HepG2 (cell line): ENCODE measurements around the gene MYLK3. TPM values are rescaled to one million over a fixed set of nuclear protein-coding genes. Genes with fewer than 3 reads are reported as not detected.
A peak's percentile ranks its signal among the peaks of the same experiment; 100 is the strongest.

Experiments used
- CBX2 ChIP-seq, 2 experiments: fragments of 200-600 bp in 1 of 2; sonication (generic); formaldehyde crosslinking in 1 of 2; IDR thresholded peaks; 2 replicates each; pipeline versions ENCODE4 v1.7.0 to v1.8.1; 2018 to 2022; ENCODE audit warnings: low read depth in 2 of 2, low read length in 1 of 2, mild to moderate bottlenecking in 1 of 2, missing genetic modification reagents in 1 of 2
- E2F2 ChIP-seq: sonication (generic); formaldehyde crosslinking; IDR thresholded peaks from 2 replicates; pipeline ENCODE4 v1.4.0; 2020; ENCODE audit warnings: missing genetic modification reagents, borderline replicate concordance
- ELK4 ChIP-seq: sonication (generic); formaldehyde crosslinking; IDR thresholded peaks from 2 replicates; pipeline ENCODE4 v1.9.0; 2021; ENCODE audit warnings: missing genetic modification reagents, borderline replicate concordance
- FIP1L1 ChIP-seq: fragments of 200-400 bp; formaldehyde crosslinking; IDR thresholded peaks from 2 replicates; pipeline ENCODE4 v1.6.1; 2018; ENCODE audit warnings: low read depth, mild to moderate bottlenecking, low read length, moderate library complexity, borderline replicate concordance; ENCODE audit not compliant: insufficient read depth
- FOXA3 ChIP-seq: IDR thresholded peaks from 2 replicates; pipeline ENCODE4 v1.6.1; 2016; ENCODE audit warnings: missing genetic modification reagents, missing compliant biosample characterization
- HOMEZ ChIP-seq: IDR thresholded peaks from 2 replicates; pipeline ENCODE4 v1.6.1; 2016; ENCODE audit warnings: low read depth
- KAT7 ChIP-seq: IDR thresholded peaks from 2 replicates; pipeline ENCODE4 v1.6.1; 2018; ENCODE audit warnings: borderline replicate concordance, missing compliant biosample characterization
- NR2F6 ChIP-seq, 2 experiments: IDR thresholded peaks; 2 replicates each; pipeline ENCODE4 v1.6.1; 2016; ENCODE audit warnings: antibody characterized with exemption in 1 of 2, mild to moderate bottlenecking in 1 of 2
- PREB ChIP-seq: sonication (generic); formaldehyde crosslinking; IDR thresholded peaks from 2 replicates; pipeline ENCODE4 v1.4.0; 2020; ENCODE audit warnings: missing genetic modification reagents
- RAD21 ChIP-seq: fragments of 450-650 bp; formaldehyde crosslinking; IDR thresholded peaks from 2 replicates; pipeline ENCODE4 v1.5.0; 2020; ENCODE audit warnings: mild to moderate bottlenecking
- SRSF9 ChIP-seq: fragments of 200-400 bp; formaldehyde crosslinking; IDR thresholded peaks from 2 replicates; pipeline ENCODE4 v1.6.1; 2018; ENCODE audit warnings: borderline replicate concordance, mild to moderate bottlenecking, low read depth, low read length; ENCODE audit not compliant: insufficient read depth, poor library complexity, severe bottlenecking
- TBL1XR1 ChIP-seq: fragments of 150-350 bp; IDR thresholded peaks from 2 replicates; pipeline ENCODE4 v1.6.1; 2014; ENCODE audit warnings: borderline replicate concordance, low read length; ENCODE audit not compliant: partially characterized antibody
- ZBED4 ChIP-seq: sonication (generic); formaldehyde crosslinking; IDR thresholded peaks from 2 replicates; pipeline ENCODE4 v1.4.0; 2020; ENCODE audit warnings: missing genetic modification reagents, borderline replicate concordance
- ZNF382 ChIP-seq: sonication (generic); formaldehyde crosslinking; IDR thresholded peaks from 2 replicates; pipeline ENCODE4 v1.5.0; 2020; ENCODE audit warnings: missing genetic modification reagents, mild to moderate bottlenecking, borderline replicate concordance
- ZSCAN31 ChIP-seq: sonication (generic); formaldehyde crosslinking; IDR thresholded peaks from 2 replicates; pipeline ENCODE4 v1.5.0; 2020; ENCODE audit warnings: low read depth, mild to moderate bottlenecking, missing genetic modification reagents
- polyA plus RNA-seq, 8 experiments: library from polyadenylated mRNA; depleted of rRNA in 3 of 8; stranded (reverse) in 7 of 8; unstranded in 1 of 8; fragments of >200 nt; fragmentation: Illumina TruSeq in 4 of 8; extraction: Trizol in 4 of 8; gene quantifications; 2 replicates each; pipeline versions ENCODE4 v1.2.1 to v1.2.3, GENCODE V29; 2011 to 2016; ENCODE audit warnings: low read depth in 4 of 8, missing spikeins in 1 of 8, mixed read lengths in 1 of 8; ENCODE audit not compliant: insufficient read depth in 1 of 8
- total RNA-seq, 5 experiments: library from RNA; depleted of rRNA; stranded (reverse); fragments of >200 nt; fragmentation: Illumina TruSeq; extraction: Trizol; gene quantifications; 2 replicates each; pipeline ENCODE4 v1.2.3, GENCODE V29; 2016; ENCODE audit warnings: low read depth in 1 of 5

The MYLK3 gene
- total and polyA plus RNA-seq, 2 of the 13 experiments (the other 11 are each of a cell fraction or from before 2014, with no cell fraction given), result 0.04 to 0.18 TPM

GRCh38 chr16:46746821-46747776 lies 1.0 kb downstream of the MYLK3 start (continued):
- TF ChIP-seq E2F2 (CRISPR knock-in tag), result no peak
- no peak for TF ChIP-seq ZNF382 (CRISPR knock-in tag)
- TF ChIP-seq PREB (CRISPR knock-in tag), result no peak; the same call in 1 of the 2 replicates
- no peak for TF ChIP-seq SRSF9
- TF ChIP-seq RAD21 (CRISPR knock-in tag), result 0 out of 2 replicates have a peak, but pooled peaks have one; percentile 23
- TF ChIP-seq FIP1L1, result no peak
- TF ChIP-seq TBL1XR1, result no peak
- no peak for TF ChIP-seq KAT7 (CRISPR knock-in tag)
- no peak for TF ChIP-seq NR2F6 (IDR thresholded peaks at IDR 0.05)
- no peak; the same call in 1 of the 2 replicates for TF ChIP-seq NR2F6 (CRISPR knock-in tag; IDR thresholded peaks at IDR 0.05)
- no peak for TF ChIP-seq ZBED4 (CRISPR knock-in tag)
- no peak for TF ChIP-seq ELK4 (CRISPR knock-in tag)
- TF ChIP-seq HOMEZ (CRISPR knock-in tag), result 0 out of 2 replicates have a peak, but pooled peaks have one; percentile 27
- TF ChIP-seq CBX2 (IDR thresholded peaks at IDR 0.05; ENCODE audit: low read depth, low read length), result no peak
- TF ChIP-seq CBX2 (CRISPR knock-in tag; IDR thresholded peaks at IDR 0.05; ENCODE audit: low read depth), result no peak
- peak; percentile 71 for TF ChIP-seq ZSCAN31 (CRISPR knock-in tag)
- TF ChIP-seq FOXA3 (CRISPR knock-in tag), result no peak
